Fibroblast of lung (primary cell): Measurements from ENCODE around the gene WDR7. TPM values are rescaled to one million over a fixed set of nuclear protein-coding genes. Genes with fewer than 3 reads are reported as not detected.

Experiments
- DNase-seq, 2 donors: peaks; one replicate each; pipeline versions ENCODE4 v3.0.0 to v3.0.0-alpha.2; 2010; ENCODE audit warnings: low read depth in 2 of 2
- H2AFZ ChIP-seq: 2 replicates; pipeline ENCODE4 v1.5.1; 2012; ENCODE audit warnings: low read length, control low read depth, inconsistent platforms
- H3K27ac ChIP-seq: 2 replicates; pipeline ENCODE4 v1.5.1; 2011; ENCODE audit warnings: low read length, control low read depth; ENCODE audit not compliant: insufficient read depth
- H3K27me3 ChIP-seq: 2 replicates; pipeline ENCODE4 v1.5.1; 2011; ENCODE audit warnings: mild to moderate bottlenecking, low read length; ENCODE audit not compliant: control insufficient read depth, insufficient read depth
- H3K36me3 ChIP-seq: 2 replicates; pipeline ENCODE4 v1.5.1; 2011; ENCODE audit warnings: low read length; ENCODE audit not compliant: control insufficient read depth, insufficient read depth
- H3K4me1 ChIP-seq: 2 replicates; pipeline ENCODE4 v1.5.1; 2011; ENCODE audit warnings: low read length; ENCODE audit not compliant: control insufficient read depth, insufficient read depth; ENCODE audit errors: extremely low read depth
- H3K4me2 ChIP-seq: 2 replicates; pipeline ENCODE4 v1.5.1; 2011; ENCODE audit warnings: low read length, control low read depth; ENCODE audit not compliant: insufficient read depth; ENCODE audit errors: extremely low read depth
- H3K4me3 ChIP-seq, 4 experiments: fragments of 200-600 bp in 1 of 4; sonication (generic) in 1 of 4; replicated peaks in 1 of 4; 2 replicates each; pipeline ENCODE4 v1.5.1; 2011 to 2016; ENCODE audit warnings: low read length in 4 of 4, low read depth in 3 of 4, mild to moderate bottlenecking in 3 of 4, control low read depth in 2 of 4, inconsistent platforms in 1 of 4, mixed read lengths in 1 of 4; ENCODE audit not compliant: insufficient read depth in 1 of 4; ENCODE audit errors: control extremely low read depth in 1 of 4
- H3K79me2 ChIP-seq: 2 replicates; pipeline ENCODE4 v1.5.1; 2012; ENCODE audit warnings: mild to moderate bottlenecking, low read length, inconsistent platforms; ENCODE audit not compliant: control insufficient read depth, insufficient read depth
- H3K9ac ChIP-seq: 2 replicates; pipeline ENCODE4 v1.5.1; 2011; ENCODE audit warnings: mild to moderate bottlenecking, low read length, control low read depth; ENCODE audit not compliant: insufficient read depth
- H3K9me3 ChIP-seq: 2 replicates; pipeline ENCODE4 v1.5.1; 2012; ENCODE audit warnings: low read depth, low read length; ENCODE audit not compliant: control insufficient read depth, insufficient read depth
- H4K20me1 ChIP-seq: 2 replicates; pipeline ENCODE4 v1.5.1; 2011; ENCODE audit warnings: low read length; ENCODE audit not compliant: control insufficient read depth, insufficient read depth; ENCODE audit errors: extremely low read depth
- EZH2 ChIP-seq: IDR thresholded peaks from 2 replicates; pipeline ENCODE4 v1.5.1; 2012; ENCODE audit warnings: low read length, control low read depth, mild to moderate bottlenecking; ENCODE audit errors: missing control alignments
- polyA plus RNA-seq, 2 donors: library from polyadenylated mRNA; depleted of rRNA in 1 of 2; stranded (reverse) in 1 of 2; unstranded in 1 of 2; fragments of >200 nt; gene quantifications; 2 replicates each; pipeline ENCODE4 v1.2.1, GENCODE V29; 2011 to 2012; ENCODE audit warnings: missing spikeins in 1 of 2
- total RNA-seq: library from RNA; depleted of rRNA; stranded (reverse); fragments of >200 nt; gene quantifications from 2 replicates; pipeline ENCODE4 v1.2.1, GENCODE V29; 2014
- TF ChIP-seq, protein P1 (sequence below), 2 donors: IDR thresholded peaks in 1 of 2; conservative IDR thresholded peaks in 1 of 2; 1 replicate in 1 of 2; 2 replicates in 1 of 2; pipeline ENCODE4 v1.5.1; 2011 to 2012; ENCODE audit warnings: low read length in 2 of 2, control low read depth in 1 of 2, inconsistent platforms in 1 of 2, low read depth in 1 of 2, mild to moderate bottlenecking in 1 of 2

The WDR7 gene
- total and polyA plus RNA-seq, 2 donors (not counting 1 experiment from before 2014, with no cell fraction given), result 7.2 to 27.2 TPM

DNA sequence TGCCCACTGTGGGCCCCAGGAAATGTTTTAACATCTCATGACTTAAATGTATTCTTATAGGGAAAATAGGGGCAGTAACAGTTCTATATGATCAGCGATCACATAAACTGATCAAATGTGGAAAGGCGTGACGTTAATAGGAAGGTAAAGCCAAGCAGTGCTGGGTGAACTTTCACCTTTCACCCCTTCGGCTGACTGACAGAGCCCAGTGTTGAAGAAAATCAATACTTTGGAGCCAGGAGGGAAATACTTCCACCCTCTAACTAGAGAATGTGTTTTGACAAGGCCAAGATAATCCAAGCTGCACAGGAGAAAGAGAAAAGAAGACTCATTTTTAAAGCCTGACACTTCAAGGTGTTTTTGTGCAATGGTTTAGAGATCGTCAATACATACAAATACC lies 379.3 kb downstream of the WDR7 start:
- Histone ChIP-seq H3K27me3 (no peaks in the 10 kb centered on the region), H3K4me2 (no peak overlapping the region), H3K9me3 (no peaks in the 10 kb centered on the region), H3K36me3 (no peaks in the 10 kb centered on the region), H3K27ac (no peak overlapping the region), H3K9ac (no peak overlapping the region), H2AFZ (no peak overlapping the region), H3K79me2 (no peaks in the 10 kb centered on the region), H4K20me1 (no peaks in the 10 kb centered on the region), H3K4me1 (no peaks in the 10 kb centered on the region), H3K4me3 (no peak overlapping the region)
- DNase-seq, result no peak
- TF ChIP-seq, protein P1, sequence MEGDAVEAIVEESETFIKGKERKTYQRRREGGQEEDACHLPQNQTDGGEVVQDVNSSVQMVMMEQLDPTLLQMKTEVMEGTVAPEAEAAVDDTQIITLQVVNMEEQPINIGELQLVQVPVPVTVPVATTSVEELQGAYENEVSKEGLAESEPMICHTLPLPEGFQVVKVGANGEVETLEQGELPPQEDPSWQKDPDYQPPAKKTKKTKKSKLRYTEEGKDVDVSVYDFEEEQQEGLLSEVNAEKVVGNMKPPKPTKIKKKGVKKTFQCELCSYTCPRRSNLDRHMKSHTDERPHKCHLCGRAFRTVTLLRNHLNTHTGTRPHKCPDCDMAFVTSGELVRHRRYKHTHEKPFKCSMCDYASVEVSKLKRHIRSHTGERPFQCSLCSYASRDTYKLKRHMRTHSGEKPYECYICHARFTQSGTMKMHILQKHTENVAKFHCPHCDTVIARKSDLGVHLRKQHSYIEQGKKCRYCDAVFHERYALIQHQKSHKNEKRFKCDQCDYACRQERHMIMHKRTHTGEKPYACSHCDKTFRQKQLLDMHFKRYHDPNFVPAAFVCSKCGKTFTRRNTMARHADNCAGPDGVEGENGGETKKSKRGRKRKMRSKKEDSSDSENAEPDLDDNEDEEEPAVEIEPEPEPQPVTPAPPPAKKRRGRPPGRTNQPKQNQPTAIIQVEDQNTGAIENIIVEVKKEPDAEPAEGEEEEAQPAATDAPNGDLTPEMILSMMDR (conservative IDR thresholded peaks at IDR 0.05 in 1 of 2, IDR thresholded peaks at IDR 0.05 in 1 of 2; ENCODE audit: low read depth in 1 of 2, low read length in 2 of 2), result no peak
- TF ChIP-seq EZH2, result no peak

DNA sequence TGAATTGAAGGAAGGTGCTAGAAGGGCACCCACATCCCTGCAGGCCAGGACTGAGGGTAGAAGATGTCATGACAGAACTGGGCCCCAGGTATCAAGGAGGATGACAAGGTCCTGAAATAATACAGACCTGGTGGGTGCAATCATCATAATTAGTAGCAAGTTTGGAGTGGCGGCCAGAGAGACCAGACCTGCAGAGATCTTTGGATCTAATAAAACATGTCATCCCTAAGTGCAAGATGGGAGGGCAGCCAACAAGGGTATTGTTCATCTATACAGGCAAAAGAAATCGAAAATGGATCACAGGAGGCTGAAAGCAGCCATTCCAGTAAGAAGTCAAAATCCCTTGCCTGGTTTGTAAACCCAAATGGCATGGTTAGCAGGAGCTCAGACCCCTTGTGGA lies 384.4 kb downstream of the WDR7 start:
- Histone ChIP-seq H3K36me3 (no peaks in the 10 kb centered on the region), H3K9ac (no peak overlapping the region), H3K27me3 (no peaks in the 10 kb centered on the region), H3K4me3 (no peak overlapping the region), H2AFZ (no peak overlapping the region), H3K4me2 (no peak overlapping the region), H3K9me3 (no peaks in the 10 kb centered on the region), H3K79me2 (no peaks in the 10 kb centered on the region), H3K27ac (no peak overlapping the region), H3K4me1 (no peaks in the 10 kb centered on the region), H4K20me1 (no peaks in the 10 kb centered on the region)
- TF ChIP-seq EZH2, result no peak
- TF ChIP-seq, protein P1 (conservative IDR thresholded peaks at IDR 0.05 in 1 of 2, IDR thresholded peaks at IDR 0.05 in 1 of 2; ENCODE audit: low read depth in 1 of 2, low read length in 2 of 2), result no peak
- DNase-seq, result no peak

DNA sequence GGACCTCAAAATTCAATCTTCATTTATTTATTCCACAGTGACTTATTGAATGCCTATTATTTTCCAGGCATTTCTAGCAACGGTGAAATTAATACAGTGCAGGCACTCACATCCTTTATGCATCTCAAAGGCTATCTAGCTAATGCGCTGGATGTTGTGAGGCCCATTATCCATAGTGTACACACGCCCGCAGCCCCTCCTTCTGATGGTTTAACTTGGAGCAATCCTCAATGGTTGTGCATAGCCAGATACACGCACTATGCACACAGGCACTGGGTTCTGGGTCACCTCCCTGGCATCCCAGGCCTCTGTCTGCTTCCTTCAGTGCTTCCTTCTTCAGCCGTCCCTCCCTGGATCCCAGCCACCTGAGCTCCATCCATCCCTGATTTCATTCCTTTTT lies 387.2 kb downstream of the WDR7 start:
- H3K9ac ChIP-seq, result no peak overlapping the region
- no peak for DNase-seq
- H3K4me3 ChIP-seq, result no peak overlapping the region
- H3K27ac ChIP-seq, result no peak overlapping the region
- H3K27me3 ChIP-seq, result no peaks in the 10 kb centered on the region
- TF ChIP-seq, protein P1 (conservative IDR thresholded peaks at IDR 0.05 in 1 of 2, IDR thresholded peaks at IDR 0.05 in 1 of 2; ENCODE audit: low read depth in 1 of 2, low read length in 2 of 2), result no peak
- no peak for TF ChIP-seq EZH2
- H4K20me1 ChIP-seq, result no peaks in the 10 kb centered on the region
- H3K36me3 ChIP-seq, result no peaks in the 10 kb centered on the region
- no peaks in the 10 kb centered on the region for H3K79me2 ChIP-seq
- H3K4me2 ChIP-seq, result no peak overlapping the region
- no peaks in the 10 kb centered on the region for H3K9me3 ChIP-seq
- no peak overlapping the region for H2AFZ ChIP-seq
- H3K4me1 ChIP-seq, result no peaks in the 10 kb centered on the region
